HepG2 (cell line): ENCODE data around the gene KCNK17.

Source experiments
- AGO2 ChIP-seq: fragments of 200-400 bp; formaldehyde crosslinking; optimal IDR thresholded peaks from 2 replicates; pipeline ENCODE3; 2017; ENCODE audit warnings: mild to moderate bottlenecking, low read depth, low read length, moderate library complexity
- ETV5 ChIP-seq: IDR thresholded peaks from 2 replicates; pipeline ENCODE4 v1.6.1; 2018; ENCODE audit warnings: missing biosample characterization, missing genetic modification reagents, inconsistent platforms, borderline replicate concordance
- FLYWCH1 ChIP-seq: sonication (generic); formaldehyde crosslinking; IDR thresholded peaks from 2 replicates; pipeline ENCODE4 v1.8.1; 2023; ENCODE audit warnings: mild to moderate bottlenecking, missing genetic modification reagents
- HDAC6 ChIP-seq: fragments of 200-600 bp; sonication (generic); IDR thresholded peaks from 2 replicates; pipeline ENCODE4 v1.7.0; 2017; ENCODE audit warnings: mild to moderate bottlenecking, antibody characterized with exemption, low read length, low read depth
- KDM5B ChIP-seq: sonication (generic); formaldehyde crosslinking; IDR thresholded peaks from 2 replicates; pipeline ENCODE4 v1.4.0; 2020; ENCODE audit warnings: missing genetic modification reagents, mild to moderate bottlenecking, borderline replicate concordance
- KLF6 ChIP-seq: IDR thresholded peaks from 2 replicates; pipeline ENCODE4 v1.8.0; 2016; ENCODE audit warnings: missing biosample characterization, missing genetic modification reagents
- NFE2L1 ChIP-seq: sonication (generic); formaldehyde crosslinking; IDR thresholded peaks from 2 replicates; pipeline ENCODE4 v1.4.0; 2020; ENCODE audit warnings: missing genetic modification reagents, mild to moderate bottlenecking, borderline replicate concordance
- RNF2 ChIP-seq: fragments of 450-650 bp; conservative IDR thresholded peaks from 2 replicates; pipeline ENCODE4 v1.6.1; 2016; ENCODE audit warnings: low read depth
- ZKSCAN1 ChIP-seq: fragments of 150-350 bp; IDR thresholded peaks from 2 replicates; pipeline ENCODE4 v1.6.1; 2014; ENCODE audit warnings: low read length
- ZNF274 ChIP-seq: sonication (generic); formaldehyde crosslinking; IDR thresholded peaks from 2 replicates; pipeline ENCODE4 v1.5.1; 2020; ENCODE audit warnings: mild to moderate bottlenecking, missing genetic modification reagents
- ZNF704 ChIP-seq: sonication (generic); formaldehyde crosslinking; IDR thresholded peaks from 2 replicates; pipeline ENCODE4 v1.8.1; 2023; ENCODE audit warnings: mild to moderate bottlenecking, inconsistent platforms, moderate library complexity, missing genetic modification reagents, borderline replicate concordance
- TF ChIP-seq, protein P1 (sequence below): sonication (generic); formaldehyde crosslinking; IDR thresholded peaks from 2 replicates; pipeline ENCODE4 v1.4.0; 2020; ENCODE audit warnings: mild to moderate bottlenecking, missing genetic modification reagents

- TF ChIP-seq HDAC6: no peak
- no peak for TF ChIP-seq NFE2L1 (CRISPR knock-in tag)
- TF ChIP-seq FLYWCH1: no peak
- TF ChIP-seq RNF2: no peak
- no peak for TF ChIP-seq ZNF274 (CRISPR knock-in tag)
- TF ChIP-seq KDM5B (CRISPR knock-in tag): no peak
- no peak for TF ChIP-seq KLF6 (CRISPR knock-in tag)
- TF ChIP-seq, protein P1, sequence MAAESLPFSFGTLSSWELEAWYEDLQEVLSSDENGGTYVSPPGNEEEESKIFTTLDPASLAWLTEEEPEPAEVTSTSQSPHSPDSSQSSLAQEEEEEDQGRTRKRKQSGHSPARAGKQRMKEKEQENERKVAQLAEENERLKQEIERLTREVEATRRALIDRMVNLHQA: no peak
- no peak for TF ChIP-seq ZNF704 (CRISPR knock-in tag)
- TF ChIP-seq ZKSCAN1: no peak
- no peak for TF ChIP-seq AGO2
- TF ChIP-seq ETV5 (CRISPR knock-in tag): no peak
Observed at GRCh38 chr6:39273406-39273821, 40.8 kb downstream of the KCNK17 start.
